Prostate gland (tissue), 2 donors: Measurements from ENCODE around the gene GSG1.

Experiments used
- POLR2A ChIP-seq: fragments of 450-650 bp; IDR thresholded peaks from one replicate; pipeline ENCODE4 v1.6.1; 2016; ENCODE audit warnings: antibody characterized with exemption, mild to moderate bottlenecking
- TF ChIP-seq, protein P1 (sequence below), 4 experiments: fragments of 200-600 bp in 2 of 4; fragments of 450-650 bp in 2 of 4; sonication (generic) in 2 of 4; IDR thresholded peaks; 1 replicate in 3 of 4; 2 replicates in 1 of 4; pipeline ENCODE4 v1.5.1; 2016 to 2019; ENCODE audit warnings: antibody characterized with exemption in 4 of 4, mild to moderate bottlenecking in 2 of 4, moderate library complexity in 2 of 4

DNA sequence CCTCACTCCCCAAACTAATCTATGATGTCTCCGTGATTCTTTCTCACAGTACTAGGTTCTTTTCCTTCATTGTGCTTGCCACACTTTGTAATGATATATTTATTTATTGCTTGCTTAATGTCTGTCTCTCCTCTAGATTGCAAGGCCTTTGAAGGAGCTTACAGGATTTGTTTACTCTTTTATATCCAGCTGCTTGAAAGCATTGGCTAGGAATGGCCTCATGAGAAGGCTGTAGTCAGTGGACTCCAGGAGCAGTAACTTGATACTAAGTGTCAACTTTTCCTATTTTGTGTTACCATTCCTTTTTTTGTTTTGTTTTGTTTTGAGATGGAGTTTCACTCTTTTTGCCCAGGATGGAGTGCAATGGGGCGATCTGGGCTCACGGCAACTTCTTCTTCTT lies 66.6 kb downstream of the GSG1 start:
- TF ChIP-seq, protein P1, sequence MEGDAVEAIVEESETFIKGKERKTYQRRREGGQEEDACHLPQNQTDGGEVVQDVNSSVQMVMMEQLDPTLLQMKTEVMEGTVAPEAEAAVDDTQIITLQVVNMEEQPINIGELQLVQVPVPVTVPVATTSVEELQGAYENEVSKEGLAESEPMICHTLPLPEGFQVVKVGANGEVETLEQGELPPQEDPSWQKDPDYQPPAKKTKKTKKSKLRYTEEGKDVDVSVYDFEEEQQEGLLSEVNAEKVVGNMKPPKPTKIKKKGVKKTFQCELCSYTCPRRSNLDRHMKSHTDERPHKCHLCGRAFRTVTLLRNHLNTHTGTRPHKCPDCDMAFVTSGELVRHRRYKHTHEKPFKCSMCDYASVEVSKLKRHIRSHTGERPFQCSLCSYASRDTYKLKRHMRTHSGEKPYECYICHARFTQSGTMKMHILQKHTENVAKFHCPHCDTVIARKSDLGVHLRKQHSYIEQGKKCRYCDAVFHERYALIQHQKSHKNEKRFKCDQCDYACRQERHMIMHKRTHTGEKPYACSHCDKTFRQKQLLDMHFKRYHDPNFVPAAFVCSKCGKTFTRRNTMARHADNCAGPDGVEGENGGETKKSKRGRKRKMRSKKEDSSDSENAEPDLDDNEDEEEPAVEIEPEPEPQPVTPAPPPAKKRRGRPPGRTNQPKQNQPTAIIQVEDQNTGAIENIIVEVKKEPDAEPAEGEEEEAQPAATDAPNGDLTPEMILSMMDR (IDR thresholded peaks at IDR 0.05) = no peak
- no peak for TF ChIP-seq POLR2A
